Karpas-422 (cell line): ENCODE results near the gene ZBTB7B. TPM values are rescaled to one million over a fixed set of nuclear protein-coding genes. Genes with fewer than 3 reads are reported as not detected.

Experiments used
- DNase-seq: peaks from one replicate; pipeline ENCODE4 v3.0.0-alpha.2; 2015
- H2AFZ ChIP-seq: fragments of 200-600 bp; sonication (generic); 2 replicates; pipeline ENCODE4 v1.6.1; 2014; ENCODE audit warnings: antibody characterized with exemption, low read length, mixed read lengths
- H3K27ac ChIP-seq: fragments of 200-600 bp; sonication (generic); 2 replicates; pipeline ENCODE4 v1.5.1; 2014; ENCODE audit warnings: mild to moderate bottlenecking, low read length, moderate library complexity
- H3K27me3 ChIP-seq: fragments of 200-600 bp; sonication (generic); 2 replicates; pipeline ENCODE4 v1.6.1; 2014; ENCODE audit warnings: low read length, mixed read lengths
- H3K36me3 ChIP-seq: fragments of 200-600 bp; sonication (generic); 2 replicates; pipeline ENCODE4 v1.6.1; 2014; ENCODE audit warnings: low read length, mixed read lengths; ENCODE audit not compliant: insufficient read depth
- H3K4me1 ChIP-seq: fragments of 200-600 bp; sonication (generic); 2 replicates; pipeline ENCODE4 v1.6.1; 2014; ENCODE audit warnings: mild to moderate bottlenecking, low read length, mixed read lengths
- H3K4me2 ChIP-seq: fragments of 200-600 bp; sonication (generic); 2 replicates; pipeline ENCODE4 v1.6.1; 2014; ENCODE audit warnings: low read length, low read depth, mild to moderate bottlenecking; ENCODE audit not compliant: poor library complexity, severe bottlenecking
- H3K4me3 ChIP-seq: fragments of 200-600 bp; sonication (generic); 2 replicates; pipeline ENCODE4 v1.5.1; 2014; ENCODE audit warnings: mild to moderate bottlenecking, antibody characterized with exemption, low read length, mixed read lengths
- H3K79me2 ChIP-seq: fragments of 200-600 bp; sonication (generic); 2 replicates; pipeline ENCODE4 v1.6.1; 2014; ENCODE audit warnings: mild to moderate bottlenecking, low read length, mixed read lengths
- H3K9ac ChIP-seq: fragments of 200-600 bp; sonication (generic); 2 replicates; pipeline ENCODE4 v1.6.0; 2014; ENCODE audit warnings: low read length
- H3K9me2 ChIP-seq: fragments of 200-600 bp; sonication (generic), shearing (Covaris generic); replicated peaks from 2 replicates; pipeline ENCODE4 v1.6.0; 2014; ENCODE audit warnings: mild to moderate bottlenecking, low read length, moderate library complexity; ENCODE audit not compliant: insufficient read depth
- H3K9me3 ChIP-seq: fragments of 300-700, 200-600 bp; sonication (generic); 2 replicates; pipeline ENCODE4 v1.6.1; 2014; ENCODE audit warnings: low read length, mixed read lengths
- H4K20me1 ChIP-seq: fragments of 200-600 bp; sonication (generic); 2 replicates; pipeline ENCODE4 v1.6.1; 2014; ENCODE audit warnings: mild to moderate bottlenecking, antibody characterized with exemption, low read length, low read depth; ENCODE audit not compliant: insufficient read depth
- total RNA-seq: library from RNA; depleted of rRNA; stranded (reverse); fragments of >200 nt; shearing (Covaris generic); gene quantifications from 2 replicates; pipeline ENCODE4 v1.2.3, GENCODE V29; 2014; ENCODE audit warnings: low replicate concordance

ZBTB7B gene
- total RNA-seq, 1 experiment from 2014 or later = 17.1 TPM

DNA sequence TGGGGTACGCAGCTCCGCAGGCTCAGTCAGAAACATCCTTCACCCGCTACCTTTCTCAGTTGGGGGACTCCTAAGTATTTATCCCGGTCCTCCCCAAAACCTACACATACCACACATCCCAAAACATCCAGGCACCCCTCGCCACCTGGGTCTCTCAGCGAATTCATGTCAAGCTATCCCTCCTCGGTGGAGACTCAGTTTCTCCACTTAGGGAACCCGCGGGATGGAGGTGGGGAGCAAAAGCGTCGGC is 1.3 kb upstream of the ZBTB7B start:
- H3K9ac ChIP-seq = peak overlapping the region; percentile 88
- H3K4me1 ChIP-seq = peaks cover 59% of the 10 kb centered on the region
- H3K27ac ChIP-seq = peak overlapping the region; percentile 88
- peaks cover 22% of the 10 kb centered on the region for H3K79me2 ChIP-seq
- DNase-seq = no peak
- H3K36me3 ChIP-seq = no peaks in the 10 kb centered on the region
- peak overlapping the region; percentile 70 for H3K4me3 ChIP-seq
- H3K9me2 ChIP-seq = no peaks in the 10 kb centered on the region
- H3K27me3 ChIP-seq = no peaks in the 10 kb centered on the region
- H3K9me3 ChIP-seq = no peaks in the 10 kb centered on the region
- no peaks in the 10 kb centered on the region for H4K20me1 ChIP-seq
- H2AFZ ChIP-seq = 0 out of 2 replicates have a peak overlapping the region, but pooled peaks have one; percentile 8
- H3K4me2 ChIP-seq = peak overlapping the region; percentile 96

DNA sequence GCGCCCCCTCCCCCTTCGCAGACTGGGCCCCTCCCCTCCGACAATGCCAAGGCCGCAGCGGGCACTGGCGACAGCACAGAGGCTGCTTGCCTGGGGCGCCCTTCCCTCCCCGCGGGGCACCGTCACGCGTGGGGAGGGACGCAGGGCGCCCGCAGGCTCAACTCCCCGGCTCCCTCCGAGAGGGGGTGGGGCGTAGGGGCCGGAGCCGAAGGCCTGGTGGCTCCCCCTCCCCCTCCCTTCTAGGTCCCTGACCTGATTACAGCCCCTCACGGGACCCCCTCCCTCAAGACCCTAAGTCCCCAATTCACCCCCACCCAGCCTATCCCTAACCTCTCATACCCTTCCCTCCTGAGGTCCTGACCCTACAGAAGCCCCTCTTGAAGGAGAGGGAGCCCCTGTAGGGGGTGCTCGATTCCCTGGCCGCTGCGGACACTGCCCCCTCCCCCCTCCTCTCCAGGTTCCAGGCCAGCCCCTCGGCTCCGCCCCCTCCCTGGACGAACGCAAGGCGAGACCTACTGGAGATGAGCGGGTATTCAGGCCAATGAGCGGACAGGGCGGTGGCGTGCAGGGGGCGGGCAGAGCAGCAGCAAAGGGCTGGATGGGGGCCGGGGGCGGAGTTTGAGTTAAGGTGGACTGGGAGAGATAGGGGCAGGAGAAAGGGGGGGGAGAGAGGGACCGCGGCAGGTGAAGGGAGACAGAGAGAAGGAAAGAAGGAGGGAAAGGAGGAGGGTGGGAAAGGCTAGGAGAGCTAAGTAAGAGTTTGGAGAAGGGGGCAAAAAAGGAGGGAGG is 733 bp upstream of the ZBTB7B start:
- Histone ChIP-seq H3K4me2 (peak overlapping the region; percentile 96), H4K20me1 (no peaks in the 10 kb centered on the region), H3K9me3 (no peaks in the 10 kb centered on the region), H3K4me1 (peaks cover 65% of the 10 kb centered on the region), H3K79me2 (peaks cover 22% of the 10 kb centered on the region), H3K27ac (peak overlapping the region; percentile 88), H3K4me3 (peak overlapping the region; percentile 70), H3K9ac (peak overlapping the region; percentile 88), H2AFZ (0 out of 2 replicates have a peak overlapping the region, but pooled peaks have one; percentile 8), H3K36me3 (no peaks in the 10 kb centered on the region), H3K27me3 (no peaks in the 10 kb centered on the region), H3K9me2 (no peaks in the 10 kb centered on the region)
- DNase-seq = peak; percentile 99

DNA sequence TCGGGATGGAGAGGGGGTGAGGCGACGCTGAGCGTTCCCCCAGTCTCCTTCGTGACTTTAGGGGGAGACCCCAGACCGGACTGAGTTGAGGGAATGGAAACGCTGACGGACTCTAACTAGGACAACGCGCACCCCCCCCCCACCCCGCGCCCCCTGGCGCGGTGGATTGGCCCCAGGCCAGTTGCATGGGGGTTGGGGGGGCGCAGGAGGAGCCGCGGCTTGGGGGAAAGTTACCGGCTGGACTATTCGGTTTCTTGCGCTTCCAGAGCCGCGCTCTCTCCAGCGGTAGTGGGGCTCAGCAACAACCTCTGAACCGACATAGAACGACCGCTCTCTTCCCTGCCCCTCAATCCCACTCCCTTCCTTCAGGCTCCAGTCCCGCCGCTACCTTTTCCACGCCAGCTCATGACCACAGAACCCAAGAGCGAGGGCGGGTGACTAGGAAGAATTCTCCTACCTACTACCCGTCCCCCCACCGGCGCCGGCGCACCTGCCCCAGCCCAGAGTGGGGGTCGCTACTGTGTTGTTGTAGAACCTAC is 694 bp downstream of the ZBTB7B start:
- peak overlapping the region; percentile 96 for H3K27ac ChIP-seq
- H3K9me2 ChIP-seq = no peaks in the 10 kb centered on the region
- no peaks in the 10 kb centered on the region for H3K27me3 ChIP-seq
- H3K9me3 ChIP-seq = no peaks in the 10 kb centered on the region
- no peaks in the 10 kb centered on the region for H4K20me1 ChIP-seq
- no peaks in the 10 kb centered on the region for H3K36me3 ChIP-seq
- DNase-seq = peak; percentile 69
- H3K4me1 ChIP-seq = peaks cover 69% of the 10 kb centered on the region
- H3K4me2 ChIP-seq = peak overlapping the region; percentile 97
- H3K4me3 ChIP-seq = peak overlapping the region; percentile 87
- H3K9ac ChIP-seq = peak overlapping the region; percentile 93
- peaks cover 31% of the 10 kb centered on the region for H3K79me2 ChIP-seq
- H2AFZ ChIP-seq = no peak overlapping the region

DNA sequence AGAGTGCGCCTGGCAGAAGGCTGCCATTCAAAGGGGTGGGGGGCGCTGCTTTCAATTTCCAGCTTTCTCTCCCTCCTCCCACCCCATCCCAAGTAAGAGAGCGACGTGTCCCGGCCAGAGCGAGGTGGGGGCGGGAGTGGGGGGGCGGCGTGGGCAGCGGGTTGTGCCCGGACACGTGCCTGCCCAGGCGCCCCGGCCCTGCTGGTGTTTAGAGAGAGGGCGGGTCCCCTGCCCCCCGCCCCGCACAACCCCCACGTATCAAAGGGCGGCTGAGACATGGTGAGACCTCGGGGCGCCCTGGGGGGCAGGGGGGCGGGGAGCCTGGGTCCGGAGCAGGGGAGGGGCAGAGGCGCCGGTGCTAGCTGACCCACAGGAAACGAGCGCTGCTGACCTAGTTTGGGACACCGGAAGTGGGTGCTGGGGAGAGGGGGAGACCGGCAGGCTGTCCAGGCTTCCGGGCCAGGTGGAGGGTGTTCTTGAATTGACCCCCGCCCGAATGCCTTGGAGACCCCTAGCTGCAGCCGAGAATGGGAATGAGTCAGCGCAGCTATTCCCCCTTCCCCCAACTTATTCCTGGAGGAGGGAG is 1.3 kb downstream of the ZBTB7B start:
- Histone ChIP-seq H4K20me1 (no peaks in the 10 kb centered on the region), H3K79me2 (peaks cover 34% of the 10 kb centered on the region), H3K4me3 (peak overlapping the region; percentile 87), H2AFZ (0 out of 2 replicates have a peak overlapping the region, but pooled peaks have one; percentile 59), H3K9me3 (no peaks in the 10 kb centered on the region), H3K27ac (peak overlapping the region; percentile 96), H3K4me2 (peak overlapping the region; percentile 97), H3K9ac (peak overlapping the region; percentile 93), H3K36me3 (no peaks in the 10 kb centered on the region), H3K27me3 (no peaks in the 10 kb centered on the region), H3K4me1 (peaks cover 71% of the 10 kb centered on the region), H3K9me2 (no peaks in the 10 kb centered on the region)
- DNase-seq = peak; percentile 81

- Histone ChIP-seq H3K9me3 (no peaks in the 10 kb centered on the region), H3K79me2 (peaks cover 34% of the 10 kb centered on the region), H3K4me1 (peaks cover 66% of the 10 kb centered on the region), H3K9ac (peak overlapping the region; percentile 93), H3K36me3 (no peaks in the 10 kb centered on the region), H3K27ac (peak overlapping the region; percentile 96), H3K4me2 (peak overlapping the region; percentile 97), H3K9me2 (no peaks in the 10 kb centered on the region), H3K27me3 (no peaks in the 10 kb centered on the region), H2AFZ (0 out of 2 replicates have a peak overlapping the region, but pooled peaks have one; percentile 59), H3K4me3 (peak overlapping the region; percentile 87), H4K20me1 (no peaks in the 10 kb centered on the region)
- peak; percentile 59 for DNase-seq
Observed at GRCh38 chr1:155004352-155005075, 1.9 kb downstream of the ZBTB7B start.

- no peaks in the 10 kb centered on the region for H3K36me3 ChIP-seq
- no peaks in the 10 kb centered on the region for H3K9me2 ChIP-seq
- H3K4me2 ChIP-seq = peak overlapping the region; percentile 97
- peaks cover 66% of the 10 kb centered on the region for H3K4me1 ChIP-seq
- peak overlapping the region; percentile 93 for H3K9ac ChIP-seq
- H3K27ac ChIP-seq = peak overlapping the region; percentile 96
- no peaks in the 10 kb centered on the region for H4K20me1 ChIP-seq
- H3K27me3 ChIP-seq = no peaks in the 10 kb centered on the region
- H2AFZ ChIP-seq = no peak overlapping the region
- peaks cover 34% of the 10 kb centered on the region for H3K79me2 ChIP-seq
- no peaks in the 10 kb centered on the region for H3K9me3 ChIP-seq
- peak; percentile 69 for DNase-seq
- H3K4me3 ChIP-seq = peak overlapping the region; percentile 87; the same call in 1 of the 2 replicates
Observed at GRCh38 chr1:155005076-155006011, 2.7 kb downstream of the ZBTB7B start.

GRCh38 chr1:155006601-155007101 is 4.0 kb downstream of the ZBTB7B start:
- peaks cover 73% of the 10 kb centered on the region for H3K4me1 ChIP-seq
- H3K9me2 ChIP-seq = no peaks in the 10 kb centered on the region
- H3K27me3 ChIP-seq = no peaks in the 10 kb centered on the region
- peak; percentile 78 for DNase-seq
- no peak overlapping the region for H3K4me3 ChIP-seq
- H3K9me3 ChIP-seq = no peaks in the 10 kb centered on the region
- H3K4me2 ChIP-seq = peak overlapping the region; percentile 97
- H3K27ac ChIP-seq = peak overlapping the region; percentile 96
- no peaks in the 10 kb centered on the region for H3K36me3 ChIP-seq
- H3K9ac ChIP-seq = peak overlapping the region; percentile 93; the same call in 1 of the 2 replicates
- H4K20me1 ChIP-seq = no peaks in the 10 kb centered on the region
- peaks cover 34% of the 10 kb centered on the region for H3K79me2 ChIP-seq
- H2AFZ ChIP-seq = no peak overlapping the region
